GM18909 (cell line): ENCODE data around the gene WDFY2.

Experiments used
- ATAC-seq: cut with Tn5 transposase; IDR thresholded peaks from one replicate; pipeline ENCODE4 v1.9.1; 2021; ENCODE audit warnings: mild to moderate bottlenecking; ENCODE audit not compliant: unreplicated experiment, poor library complexity

WDFY2 gene

GRCh38 chr13:51599444-51600176, 15.3 kb downstream of the WDFY2 start:
- no peak for ATAC-seq

GRCh38 chr13:51600703-51601102, 16.4 kb downstream of the WDFY2 start:
- ATAC-seq, result no peak

DNA sequence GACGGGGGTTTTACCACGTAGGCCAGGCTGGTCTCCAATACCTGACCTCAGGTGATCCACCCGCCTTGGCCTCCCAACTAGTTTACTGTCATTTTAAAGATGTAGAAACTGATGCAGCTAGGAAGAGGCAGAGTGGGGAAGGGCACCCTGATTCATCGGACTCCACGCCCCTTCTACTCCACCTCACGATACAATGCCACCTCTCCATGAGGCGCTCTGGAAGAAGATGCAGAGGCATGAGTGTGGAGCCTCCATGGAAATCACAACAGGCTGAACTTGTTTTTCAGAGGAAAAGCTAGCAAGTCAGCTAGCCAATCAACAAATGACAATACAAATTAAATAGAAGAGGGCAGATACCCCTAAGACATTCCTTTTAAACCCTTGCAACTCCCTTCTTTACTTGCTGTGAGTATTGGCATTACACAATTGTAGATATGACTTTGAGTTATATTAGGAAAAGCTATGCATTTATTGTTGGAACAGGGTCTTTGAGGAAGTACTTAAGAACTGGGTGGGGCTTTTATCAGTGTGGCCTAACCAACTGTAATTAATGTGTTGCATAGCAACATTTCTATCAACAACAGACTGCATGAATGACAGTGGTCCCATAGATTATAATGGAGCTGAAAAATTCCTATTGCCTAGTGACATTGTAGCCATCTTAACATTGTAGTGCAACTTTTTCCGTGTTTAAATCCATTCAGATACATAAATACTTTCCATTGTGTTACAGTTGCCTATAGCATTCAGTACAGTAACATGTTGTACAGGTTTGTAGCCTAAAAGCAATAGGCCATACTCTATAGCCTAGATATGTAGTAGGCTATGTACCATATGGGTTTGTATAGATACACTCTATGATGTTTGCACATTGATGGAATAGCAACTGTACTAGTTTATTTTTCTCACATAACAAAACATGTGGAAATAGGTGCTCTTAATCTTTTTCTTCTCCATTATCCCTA, 17.6 kb downstream of the WDFY2 start:
- ATAC-seq, result no peak

GRCh38 chr13:51603716-51604115, 19.5 kb downstream of the WDFY2 start:
- ATAC-seq, result no peak

DNA sequence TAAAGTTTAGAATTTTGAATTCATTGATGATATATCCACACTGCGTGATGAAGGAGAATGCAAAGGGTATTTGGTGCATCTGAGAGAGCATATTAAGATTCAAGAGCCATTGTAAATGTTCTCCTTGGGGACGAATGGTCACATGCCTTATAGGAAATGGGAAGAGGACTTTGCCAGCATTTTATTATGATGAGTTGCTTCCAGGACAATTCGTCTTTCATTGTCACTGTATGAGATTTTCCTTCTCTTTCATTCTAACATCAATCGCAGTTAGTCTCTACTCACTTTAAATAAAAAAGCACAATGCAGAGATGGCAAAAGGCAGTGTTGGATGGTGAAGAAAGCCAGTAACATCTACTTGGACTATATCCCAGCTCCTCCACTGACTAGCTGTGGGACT, 21.4 kb downstream of the WDFY2 start:
- ATAC-seq, result no peak

- ATAC-seq, result no peak
Measured at GRCh38 chr13:51607165-51607564, 22.9 kb downstream of the WDFY2 start.

GRCh38 chr13:51608857-51609406, 24.7 kb downstream of the WDFY2 start:
- ATAC-seq, result no peak

GRCh38 chr13:51612867-51613266, 28.6 kb downstream of the WDFY2 start:
- no peak for ATAC-seq

- no peak for ATAC-seq
Measured at GRCh38 chr13:51613535-51613934, 29.3 kb downstream of the WDFY2 start.

- peak; percentile 91 for ATAC-seq
Measured at GRCh38 chr13:51614350-51614786, 30.1 kb downstream of the WDFY2 start.

- no peak for ATAC-seq
Measured at GRCh38 chr13:51618626-51619025, 34.4 kb downstream of the WDFY2 start.

GRCh38 chr13:51619614-51620013, 35.4 kb downstream of the WDFY2 start:
- no peak for ATAC-seq

- ATAC-seq, result no peak
Measured at GRCh38 chr13:51620165-51620983, 36.1 kb downstream of the WDFY2 start.

DNA sequence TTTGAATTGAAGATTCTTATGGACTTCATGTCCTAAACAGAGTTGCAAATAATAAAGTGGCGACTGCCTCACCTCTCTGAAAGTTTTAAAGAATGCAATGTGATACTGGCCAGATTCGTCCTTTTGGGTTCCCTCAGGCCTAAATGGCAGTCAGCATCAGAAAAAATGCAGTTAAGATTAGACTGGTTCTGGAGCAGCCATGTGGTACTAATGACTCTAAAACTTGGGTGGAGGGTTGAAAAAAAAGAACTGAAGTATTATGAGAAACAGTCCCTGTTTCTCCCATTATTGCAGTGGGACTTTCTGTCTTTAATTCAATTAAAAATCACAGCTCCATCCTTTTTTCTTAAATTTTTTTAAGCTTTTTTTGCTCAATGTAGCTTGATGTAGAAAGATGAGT, 37.3 kb downstream of the WDFY2 start:
- no peak for ATAC-seq

DNA sequence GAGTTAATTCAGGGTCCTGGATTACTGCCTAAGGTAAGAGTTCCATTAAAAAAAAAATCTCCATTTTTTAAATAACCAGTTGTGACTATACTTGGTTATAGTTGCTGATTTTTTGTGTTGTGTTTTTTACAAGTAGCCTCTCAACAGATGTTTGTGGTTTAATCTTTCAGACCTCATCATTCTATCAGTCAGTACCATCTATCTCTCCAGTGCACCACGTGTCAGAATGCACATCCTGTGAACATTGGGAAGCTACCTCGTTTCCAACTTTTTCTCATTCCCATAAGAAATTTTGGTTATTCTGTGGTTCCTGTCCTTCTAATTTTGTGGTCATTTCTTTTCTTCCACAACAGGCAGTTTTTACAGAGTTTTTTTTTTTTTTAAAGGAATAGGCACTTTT, 39.2 kb downstream of the WDFY2 start:
- ATAC-seq, result no peak

DNA sequence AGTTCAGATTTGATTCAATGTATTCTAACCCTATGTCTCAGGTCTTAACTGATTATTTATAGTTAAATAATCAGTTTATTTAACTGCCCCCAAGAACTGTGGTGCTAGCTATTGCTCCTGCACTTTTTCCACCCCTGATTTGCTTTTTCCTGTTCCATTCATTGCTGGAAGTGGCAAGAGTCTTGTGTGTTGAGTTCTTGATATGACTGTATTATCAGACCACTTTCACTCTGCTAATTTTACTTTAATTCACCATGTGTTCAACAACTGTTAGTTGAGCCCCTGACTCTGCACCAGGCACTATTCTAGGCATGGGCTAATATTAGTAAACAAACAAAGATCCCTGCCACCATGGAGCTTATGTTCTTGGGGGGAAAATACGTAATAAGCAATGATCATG, 39.9 kb downstream of the WDFY2 start:
- ATAC-seq, result no peak

DNA sequence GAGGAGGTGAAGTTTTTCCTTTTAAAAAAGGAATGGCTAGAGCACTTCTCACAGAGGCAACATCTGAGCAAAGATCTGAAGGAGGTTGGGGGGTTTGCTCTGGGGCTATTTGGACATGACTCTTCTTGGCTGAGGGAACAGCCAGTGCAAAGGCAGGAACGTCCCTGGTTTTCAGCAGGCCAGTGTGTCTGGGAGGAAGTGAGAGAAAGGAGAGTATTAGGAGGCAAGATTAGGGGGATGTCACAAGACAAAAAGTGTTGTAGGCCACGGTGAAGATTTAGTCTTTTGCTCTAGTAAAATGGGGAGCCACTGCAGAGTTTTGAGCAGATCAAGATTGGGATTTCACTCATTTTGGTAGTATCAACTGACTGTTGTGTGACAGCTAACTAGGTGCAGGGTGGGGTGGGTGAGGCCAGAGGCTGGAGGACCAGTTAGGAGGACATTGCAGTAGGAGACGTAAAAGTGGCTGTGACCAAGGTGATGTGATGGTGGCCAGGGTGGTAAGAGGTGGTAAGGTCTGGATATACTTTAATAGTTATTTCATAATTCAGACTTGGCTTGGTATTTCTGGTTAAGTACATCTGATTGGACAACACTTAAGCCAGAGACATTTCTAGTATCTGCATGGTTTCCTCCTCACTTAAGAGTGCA, 40.6 kb downstream of the WDFY2 start:
- ATAC-seq, result no peak

DNA sequence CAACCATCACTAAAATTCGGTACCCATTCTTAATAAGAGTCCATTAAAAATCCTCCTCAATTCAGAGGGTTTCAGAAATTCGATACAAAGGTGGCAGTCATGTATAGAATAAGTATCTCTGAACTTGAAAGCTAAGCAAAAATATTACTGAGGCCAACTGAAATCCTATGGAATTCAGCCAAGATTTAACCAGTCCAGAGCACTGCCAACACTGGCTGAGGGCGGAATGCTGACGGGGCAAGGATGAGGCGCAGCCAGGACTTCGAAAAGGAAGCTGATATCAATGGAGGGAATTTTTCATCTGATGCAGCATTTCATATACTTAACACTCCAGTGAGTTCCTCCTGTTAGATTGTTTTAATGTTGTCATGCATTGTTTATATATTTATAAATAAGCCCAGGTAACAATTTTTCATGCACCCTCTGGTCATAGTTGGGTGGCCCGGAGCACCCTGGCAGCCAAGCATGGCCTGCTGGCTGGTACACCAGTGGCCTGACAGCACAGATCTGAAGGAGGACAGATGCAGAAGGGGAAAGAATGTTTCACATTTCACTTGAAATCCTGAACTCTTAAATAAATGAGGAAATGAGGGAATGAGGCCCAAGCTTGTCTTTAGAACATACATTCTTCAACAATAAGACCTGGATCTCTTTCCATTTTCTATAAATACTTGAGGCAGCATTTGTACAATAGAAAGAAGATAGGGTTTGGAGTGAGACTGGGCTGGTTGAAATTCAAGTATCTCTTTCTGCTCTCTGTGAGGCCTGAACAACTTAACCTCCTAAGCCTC, 41.5 kb downstream of the WDFY2 start:
- no peak for ATAC-seq

- no peak for ATAC-seq
Measured at GRCh38 chr13:51626749-51627148, 42.5 kb downstream of the WDFY2 start.
